ENCODE measurements around the gene GPC5.

DNA sequence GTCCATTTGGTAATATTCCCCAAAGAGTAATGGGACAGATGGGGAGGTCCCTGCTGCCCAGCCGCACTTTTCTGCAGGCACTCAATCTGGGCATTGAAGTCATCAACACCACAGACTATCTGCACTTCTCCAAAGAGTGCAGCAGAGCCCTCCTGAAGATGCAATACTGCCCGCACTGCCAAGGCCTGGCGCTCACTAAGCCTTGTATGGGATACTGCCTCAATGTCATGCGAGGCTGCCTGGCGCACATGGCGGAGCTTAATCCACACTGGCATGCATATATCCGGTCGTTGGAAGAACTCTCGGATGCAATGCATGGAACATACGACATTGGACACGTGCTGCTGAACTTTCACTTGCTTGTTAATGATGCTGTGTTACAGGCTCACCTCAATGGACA is 295.0 kb downstream of the GPC5 start:
- TF ChIP-seq, protein P1, sequence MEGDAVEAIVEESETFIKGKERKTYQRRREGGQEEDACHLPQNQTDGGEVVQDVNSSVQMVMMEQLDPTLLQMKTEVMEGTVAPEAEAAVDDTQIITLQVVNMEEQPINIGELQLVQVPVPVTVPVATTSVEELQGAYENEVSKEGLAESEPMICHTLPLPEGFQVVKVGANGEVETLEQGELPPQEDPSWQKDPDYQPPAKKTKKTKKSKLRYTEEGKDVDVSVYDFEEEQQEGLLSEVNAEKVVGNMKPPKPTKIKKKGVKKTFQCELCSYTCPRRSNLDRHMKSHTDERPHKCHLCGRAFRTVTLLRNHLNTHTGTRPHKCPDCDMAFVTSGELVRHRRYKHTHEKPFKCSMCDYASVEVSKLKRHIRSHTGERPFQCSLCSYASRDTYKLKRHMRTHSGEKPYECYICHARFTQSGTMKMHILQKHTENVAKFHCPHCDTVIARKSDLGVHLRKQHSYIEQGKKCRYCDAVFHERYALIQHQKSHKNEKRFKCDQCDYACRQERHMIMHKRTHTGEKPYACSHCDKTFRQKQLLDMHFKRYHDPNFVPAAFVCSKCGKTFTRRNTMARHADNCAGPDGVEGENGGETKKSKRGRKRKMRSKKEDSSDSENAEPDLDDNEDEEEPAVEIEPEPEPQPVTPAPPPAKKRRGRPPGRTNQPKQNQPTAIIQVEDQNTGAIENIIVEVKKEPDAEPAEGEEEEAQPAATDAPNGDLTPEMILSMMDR (IDR thresholded peaks at IDR 0.05), result no peak
- TF ChIP-seq EP300 (IDR thresholded peaks at IDR 0.05), result no peak
- no peak for TF ChIP-seq POLR2A (IDR thresholded peaks at IDR 0.05)
